Naive thymus-derived CD8-positive, alpha-beta T cell (primary cell): ENCODE measurements around the gene UGDH. TPM values are rescaled to one million over a fixed set of nuclear protein-coding genes. Genes with fewer than 3 reads are reported as not detected.
"Not testable (repeated sequence)": the region's sequence is repeated elsewhere in the genome, so short reads cannot be mapped to it uniquely, and the experiment has no call there.

Experiments
- ATAC-seq, 2 donors: fragments of 150-1000 bp; cut with Tn5 transposase in 1 of 2; sonication (Bioruptor Pico), chemical (Tn5 transposase) in 1 of 2; 1 replicate in 1 of 2; 2 replicates in 1 of 2; pipeline ENCODE4 v1.10.0; 2021; ENCODE audit warnings: mild to moderate bottlenecking in 2 of 2, moderate library complexity in 2 of 2
- POLR2A ChIA-PET: fragments of 350-600 bp; sonication (Branson Sonifier 250); formaldehyde crosslinking; loops from one replicate; lab custom pipeline; 2021; ENCODE audit warnings: antibody characterized with exemption; lab: Charles Lee
- DNase-seq, 10 donors: peaks; one replicate each; pipeline versions ENCODE4 v3.0.0 to v3.0.0-alpha.2; 2020 to 2022
- H3K27ac Mint-ChIP-seq, 10 donors: one replicate each; pipeline ENCODE4 v1.8.0; 2020 to 2022; ENCODE audit warnings: mild to moderate bottlenecking in 10 of 10, mixed read lengths in 10 of 10, moderate library complexity in 4 of 10, inconsistent platforms in 1 of 10
- H3K27me3 Mint-ChIP-seq, 5 donors: one replicate each; pipeline ENCODE4 v1.8.0; 2021 to 2022; ENCODE audit warnings: mixed read lengths in 5 of 5
- H3K36me3 Mint-ChIP-seq, 3 donors: one replicate each; pipeline ENCODE4 v1.8.0; 2020 to 2022; ENCODE audit warnings: mixed read lengths in 3 of 3, mild to moderate bottlenecking in 2 of 3, inconsistent platforms in 1 of 3
- H3K4me1 Mint-ChIP-seq, 4 donors: one replicate each; pipeline ENCODE4 v1.8.0; 2021 to 2022; ENCODE audit warnings: mixed read lengths in 4 of 4
- H3K4me3 Mint-ChIP-seq, 10 donors: one replicate each; pipeline ENCODE4 v1.8.0; 2020 to 2022; ENCODE audit warnings: mild to moderate bottlenecking in 10 of 10, mixed read lengths in 10 of 10, moderate library complexity in 6 of 10, inconsistent platforms in 1 of 10
- H3K9me3 Mint-ChIP-seq, 9 donors: one replicate each; pipeline ENCODE4 v1.8.0; 2020 to 2022; ENCODE audit warnings: mixed read lengths in 9 of 9, mild to moderate bottlenecking in 3 of 9, inconsistent platforms in 1 of 9, moderate library complexity in 1 of 9
- polyA plus RNA-seq, 3 donors: library from polyadenylated mRNA; unstranded; fragments of 300-500 nt; fragmentation: Illumina TruSeq; gene quantifications; one replicate each; pipeline ENCODE4 v1.2.3, GENCODE V29; 2021
- total RNA-seq, 8 experiments: library from RNA in 2 of 8; stranded (reverse) in 2 of 8; gene quantifications; one replicate each; pipeline ENCODE4 v1.2.3 and lab custom pipeline; 2021 to 2026

The UGDH gene
- total and polyA plus RNA-seq, 5 experiments from 2014 or later, result 19.3 to 27.8 (median 20.6) TPM

- Mint-ChIP-seq H3K9me3 (no peaks in the 10 kb centered on the region), H3K4me3 (no peak overlapping the region), H3K27ac (no peak overlapping the region), H3K36me3 (peaks cover 5 to 92% (median 29%) of the 10 kb centered on the region in 3 donors), H3K4me1 (no peaks in the 10 kb centered on the region), H3K27me3 (no peaks in the 10 kb centered on the region)
- DNase-seq, result no peak
- POLR2A ChIA-PET, result no interaction called here
- no peak for ATAC-seq
These were observed 22.7 kb downstream of the UGDH start for GRCh38 chr4:39504538-39504937.

GRCh38 chr4:39502664-39503035, 24.6 kb downstream of the UGDH start:
- H3K4me1 Mint-ChIP-seq, H3K4me3 Mint-ChIP-seq, POLR2A ChIA-PET, DNase-seq, H3K27ac Mint-ChIP-seq, H3K27me3 Mint-ChIP-seq, H3K9me3 Mint-ChIP-seq, ATAC-seq: not testable (repeated sequence)
- peaks cover 5 to 83% (median 30%) of the 10 kb centered on the region in 3 donors for H3K36me3 Mint-ChIP-seq

GRCh38 chr4:39502019-39502663, 25.1 kb downstream of the UGDH start:
- no peak overlapping the region for H3K4me3 Mint-ChIP-seq
- H3K27me3 Mint-ChIP-seq, result no peaks in the 10 kb centered on the region
- H3K36me3 Mint-ChIP-seq, result peaks cover 5 to 78% (median 30%) of the 10 kb centered on the region in 3 donors
- peak overlapping the region in 2 of 10 donors; percentile 28 to 34 for H3K27ac Mint-ChIP-seq
- POLR2A ChIA-PET, result no interaction called here
- no peaks in the 10 kb centered on the region for H3K9me3 Mint-ChIP-seq
- ATAC-seq, result no peak
- H3K4me1 Mint-ChIP-seq, result no peaks in the 10 kb centered on the region
- DNase-seq, result no peak

GRCh38 chr4:39498727-39499020, 28.6 kb downstream of the UGDH start:
- ATAC-seq (no peak), DNase-seq (no peak)
- no peaks in the 10 kb centered on the region for H3K9me3 Mint-ChIP-seq
- H3K4me1 Mint-ChIP-seq, result no peaks in the 10 kb centered on the region
- no peaks in the 10 kb centered on the region for H3K27me3 Mint-ChIP-seq
- H3K36me3 Mint-ChIP-seq, result peaks cover 0 to 47% (median 14%) of the 10 kb centered on the region in 3 donors
- H3K4me3 Mint-ChIP-seq, result no peak overlapping the region
- POLR2A ChIA-PET, result no interaction called here
- H3K27ac Mint-ChIP-seq, result no peak overlapping the region

- POLR2A ChIA-PET, result no interaction called here
- no peaks in the 10 kb centered on the region for H3K27me3 Mint-ChIP-seq
- DNase-seq, result no peak
- H3K9me3 Mint-ChIP-seq, result no peaks in the 10 kb centered on the region
- no peak for ATAC-seq
- peaks cover 0 to 42% (median 10%) of the 10 kb centered on the region in 3 donors for H3K36me3 Mint-ChIP-seq
- H3K4me3 Mint-ChIP-seq, result no peak overlapping the region
- H3K4me1 Mint-ChIP-seq, result no peaks in the 10 kb centered on the region
- H3K27ac Mint-ChIP-seq, result no peak overlapping the region
These were observed 29.1 kb downstream of the UGDH start for GRCh38 chr4:39497909-39498726.

GRCh38 chr4:39495446-39496213, 31.6 kb downstream of the UGDH start:
- POLR2A ChIA-PET, result interaction anchor here (0.7 kb wide), 2 partner anchors 35 to 517 kb away, joined by 5 to 6 read pairs; no protein-coding TSS in a partner anchor
- H3K4me1 Mint-ChIP-seq, result no peaks in the 10 kb centered on the region
- no peak for ATAC-seq
- peaks cover 0 to 19% (median 6%) of the 10 kb centered on the region in 3 donors for H3K36me3 Mint-ChIP-seq
- no peak overlapping the region for H3K27ac Mint-ChIP-seq
- no peaks in the 10 kb centered on the region for H3K27me3 Mint-ChIP-seq
- H3K4me3 Mint-ChIP-seq, result no peak overlapping the region
- no peak for DNase-seq
- no peaks in the 10 kb centered on the region for H3K9me3 Mint-ChIP-seq

- POLR2A ChIA-PET, result no interaction called here
- Mint-ChIP-seq H3K4me3 (no peak overlapping the region), H3K4me1 (no peaks in the 10 kb centered on the region), H3K27ac (no peak overlapping the region), H3K9me3 (no peaks in the 10 kb centered on the region), H3K27me3 (no peaks in the 10 kb centered on the region), H3K36me3 (peaks cover 0 to 8% (median 3%) of the 10 kb centered on the region in 3 donors)
- DNase-seq (no peak), ATAC-seq (no peak)
These were observed 32.9 kb downstream of the UGDH start for GRCh38 chr4:39494354-39494753.

GRCh38 chr4:39490322-39490721, 36.9 kb downstream of the UGDH start:
- Mint-ChIP-seq H3K27me3 (no peaks in the 10 kb centered on the region), H3K9me3 (no peaks in the 10 kb centered on the region), H3K4me3 (no peak overlapping the region), H3K4me1 (no peaks in the 10 kb centered on the region), H3K27ac (no peak overlapping the region), H3K36me3 (no peaks in the 10 kb centered on the region)
- DNase-seq (no peak), ATAC-seq (no peak)
- POLR2A ChIA-PET, result no interaction called here

- DNase-seq (no peak), ATAC-seq (no peak)
- Mint-ChIP-seq H3K27me3 (no peaks in the 10 kb centered on the region), H3K4me3 (no peak overlapping the region), H3K36me3 (peaks cover 0 to 4% (median 0%) of the 10 kb centered on the region in 3 donors), H3K27ac (no peak overlapping the region), H3K4me1 (no peaks in the 10 kb centered on the region), H3K9me3 (peaks cover 0 to 4% (median 0%) of the 10 kb centered on the region in 9 donors)
- POLR2A ChIA-PET, result no interaction called here
These were observed 40.9 kb downstream of the UGDH start for GRCh38 chr4:39486221-39486804.

GRCh38 chr4:39484582-39485272, 42.5 kb downstream of the UGDH start:
- no peak for ATAC-seq
- Mint-ChIP-seq H3K4me1 (no peaks in the 10 kb centered on the region), H3K36me3 (peaks cover 0 to 4% (median 0%) of the 10 kb centered on the region in 3 donors)

GRCh38 chr4:39480902-39481695, 46.1 kb downstream of the UGDH start:
- no peaks in the 10 kb centered on the region for H3K4me1 Mint-ChIP-seq
- H3K27me3 Mint-ChIP-seq, result no peaks in the 10 kb centered on the region
- DNase-seq, result peak in 1 of 10 donors; percentile 2
- ATAC-seq, result no peak
- H3K9me3 Mint-ChIP-seq, result peaks cover 0 to 4% (median 0%) of the 10 kb centered on the region in 9 donors
- peak overlapping the region in 1 of 10 donors; percentile 7 for H3K4me3 Mint-ChIP-seq
- peaks cover 0 to 14% (median 4%) of the 10 kb centered on the region in 3 donors for H3K36me3 Mint-ChIP-seq
- H3K27ac Mint-ChIP-seq, result peak overlapping the region in 1 of 10 donors; percentile 84
- POLR2A ChIA-PET, result no interaction called here

More at GRCh38 chr4:39484582-39485272, 42.5 kb downstream of the UGDH start:
- Mint-ChIP-seq H3K27ac (no peak overlapping the region), H3K4me3 (no peak overlapping the region), H3K27me3 (no peaks in the 10 kb centered on the region), H3K9me3 (peaks cover 0 to 4% (median 0%) of the 10 kb centered on the region in 9 donors)
- DNase-seq, result no peak
- POLR2A ChIA-PET, result no interaction called here
